ENCODE results near the gene KPNA1. TPM values are rescaled to one million over a fixed set of nuclear protein-coding genes. Genes with fewer than 3 reads are reported as not detected.

Gene KPNA1
- polyA plus RNA-seq, 1 of the 3 experiments (the other 2 are of a cell fraction), result 21.6 TPM

- Histone ChIP-seq H3K4me1 (ENCODE audit: control insufficient read depth in 1 of 2, insufficient read depth in 2 of 2, low read depth in 1 of 2, low read length in 1 of 2) (0 out of 4 replicates have a peak, but pooled peaks cover 0 to 7% of the 10 kb centered on the region in 2 experiments), H3K36me3 (replicated peaks in 1 of 2; ENCODE audit: control insufficient read depth in 1 of 2, insufficient read depth in 2 of 2, low read length in 1 of 2) (peaks cover 21 to 43% of the 10 kb centered on the region in 2 experiments), H3K79me2 (ENCODE audit: insufficient read depth) (no peaks in the 10 kb centered on the region), H2AFZ (ENCODE audit: low read depth) (no peak overlapping the region), H3K4me2 (no peak overlapping the region), H3K9me3 (no peaks in the 10 kb centered on the region), H3K9ac (no peak overlapping the region), H4K20me1 (ENCODE audit: insufficient read depth) (no peaks in the 10 kb centered on the region), H3K4me3 (ENCODE audit: low read depth in 2 of 2, low read length in 1 of 2) (no peak overlapping the region), H3F3A (replicated peaks; ENCODE audit: insufficient read depth) (peaks cover 6% of the 10 kb centered on the region), H3K27me3 (ENCODE audit: insufficient read depth) (no peaks in the 10 kb centered on the region), H3K9me2 (no peaks in the 10 kb centered on the region), H3K27ac (ENCODE audit: low read depth in 2 of 2, low read length in 1 of 2) (no peak overlapping the region)
- TF ChIP-seq EP300 (IDR thresholded peaks at IDR 0.05; ENCODE audit: borderline replicate concordance in 1 of 2, low read depth in 1 of 2, low read length in 1 of 2), result no peak
- TF ChIP-seq NRF1 (IDR thresholded peaks at IDR 0.05; ENCODE audit: low read depth, low read length), result no peak
- TF ChIP-seq FOXJ3 (CRISPR knock-in tag; IDR thresholded peaks at IDR 0.05), result no peak
- TF ChIP-seq, protein P1, sequence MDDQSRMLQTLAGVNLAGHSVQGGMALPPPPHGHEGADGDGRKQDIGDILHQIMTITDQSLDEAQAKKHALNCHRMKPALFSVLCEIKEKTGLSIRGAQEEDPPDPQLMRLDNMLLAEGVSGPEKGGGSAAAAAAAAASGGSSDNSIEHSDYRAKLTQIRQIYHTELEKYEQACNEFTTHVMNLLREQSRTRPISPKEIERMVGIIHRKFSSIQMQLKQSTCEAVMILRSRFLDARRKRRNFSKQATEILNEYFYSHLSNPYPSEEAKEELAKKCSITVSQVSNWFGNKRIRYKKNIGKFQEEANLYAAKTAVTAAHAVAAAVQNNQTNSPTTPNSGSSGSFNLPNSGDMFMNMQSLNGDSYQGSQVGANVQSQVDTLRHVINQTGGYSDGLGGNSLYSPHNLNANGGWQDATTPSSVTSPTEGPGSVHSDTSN (IDR thresholded peaks at IDR 0.05), result no peak
- TF ChIP-seq RAD21 (IDR thresholded peaks at IDR 0.05; ENCODE audit: low read length), result no peak
- TF ChIP-seq ELF1 (IDR thresholded peaks at IDR 0.05), result no peak
- TF ChIP-seq SMC3 (IDR thresholded peaks at IDR 0.05; ENCODE audit: low read depth, low read length), result no peak
- no peak for TF ChIP-seq CHD2 (IDR thresholded peaks at IDR 0.05; ENCODE audit: low read length, partially characterized antibody)
- TF ChIP-seq, protein P2, sequence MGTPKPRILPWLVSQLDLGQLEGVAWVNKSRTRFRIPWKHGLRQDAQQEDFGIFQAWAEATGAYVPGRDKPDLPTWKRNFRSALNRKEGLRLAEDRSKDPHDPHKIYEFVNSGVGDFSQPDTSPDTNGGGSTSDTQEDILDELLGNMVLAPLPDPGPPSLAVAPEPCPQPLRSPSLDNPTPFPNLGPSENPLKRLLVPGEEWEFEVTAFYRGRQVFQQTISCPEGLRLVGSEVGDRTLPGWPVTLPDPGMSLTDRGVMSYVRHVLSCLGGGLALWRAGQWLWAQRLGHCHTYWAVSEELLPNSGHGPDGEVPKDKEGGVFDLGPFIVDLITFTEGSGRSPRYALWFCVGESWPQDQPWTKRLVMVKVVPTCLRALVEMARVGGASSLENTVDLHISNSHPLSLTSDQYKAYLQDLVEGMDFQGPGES (IDR thresholded peaks at IDR 0.05; ENCODE audit: low read depth, low read length), result no peak
- TF ChIP-seq, protein P3, sequence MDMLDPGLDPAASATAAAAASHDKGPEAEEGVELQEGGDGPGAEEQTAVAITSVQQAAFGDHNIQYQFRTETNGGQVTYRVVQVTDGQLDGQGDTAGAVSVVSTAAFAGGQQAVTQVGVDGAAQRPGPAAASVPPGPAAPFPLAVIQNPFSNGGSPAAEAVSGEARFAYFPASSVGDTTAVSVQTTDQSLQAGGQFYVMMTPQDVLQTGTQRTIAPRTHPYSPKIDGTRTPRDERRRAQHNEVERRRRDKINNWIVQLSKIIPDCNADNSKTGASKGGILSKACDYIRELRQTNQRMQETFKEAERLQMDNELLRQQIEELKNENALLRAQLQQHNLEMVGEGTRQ (IDR thresholded peaks at IDR 0.05; ENCODE audit: borderline replicate concordance, low read depth, low read length), result no peak
- no peak for TF ChIP-seq MXI1 (IDR thresholded peaks at IDR 0.05; ENCODE audit: low read depth, low read length)
- TF ChIP-seq TCF12 (IDR thresholded peaks at IDR 0.05), result no peak
- no peak for TF ChIP-seq ZBTB33 (IDR thresholded peaks at IDR 0.05; ENCODE audit: borderline replicate concordance, low read depth)
- TF ChIP-seq RCOR1 (IDR thresholded peaks at IDR 0.05; ENCODE audit: low read length), result no peak
- TF ChIP-seq JUND (IDR thresholded peaks at IDR 0.05), result no peak
- WGBS (ENCODE audit: low lambda C conversion rate), result 94% methylated on average over 6 of the region's 6 CpGs
- CTCF ChIA-PET, result interaction anchor here (1.2 kb wide), 1 partner anchor 25 kb away, joined by 3 read pairs; no protein-coding TSS in a partner anchor
- DNase-seq, result no peak
- POLR2A ChIA-PET, result no interaction called here
These were observed 21.4 kb upstream of the KPNA1 start for GRCh38 chr3:122535964-122536631.

Data from SK-N-SH (cell line).